ENCODE results near the gene SYTL3.
"Not testable (repeated sequence)": the region's sequence is repeated elsewhere in the genome, so short reads cannot be mapped to it uniquely, and the experiment has no call there.

The SYTL3 gene

GRCh38 chr6:158787395-158787794 lies 137.5 kb downstream of the SYTL3 start:
- CTCF ChIA-PET: no interaction called here

GRCh38 chr6:158789115-158789917 lies 139.5 kb downstream of the SYTL3 start:
- DNase-seq (ENCODE audit: extremely low spot score): no peak
- POLR2A ChIA-PET: no interaction called here
- TF ChIP-seq L3MBTL2 (conservative IDR thresholded peaks at IDR 0.05) (no peak), HDGF (IDR thresholded peaks at IDR 0.05; ENCODE audit: borderline replicate concordance) (no peak), BHLHE40 (IDR thresholded peaks at IDR 0.05; ENCODE audit: borderline replicate concordance) (no peak), ELF4 (IDR thresholded peaks at IDR 0.05) (no peak), NFRKB (IDR thresholded peaks at IDR 0.05) (no peak), ARNT (IDR thresholded peaks at IDR 0.05) (no peak), SUZ12 (IDR thresholded peaks at IDR 0.05) (no peak), FOXM1 (IDR thresholded peaks at IDR 0.05; ENCODE audit: borderline replicate concordance) (no peak), TARDBP (IDR thresholded peaks at IDR 0.05) (no peak), CTBP1 (IDR thresholded peaks at IDR 0.05; ENCODE audit: borderline replicate concordance) (no peak), SP1 (IDR thresholded peaks at IDR 0.05) (no peak), PKNOX1 (IDR thresholded peaks at IDR 0.05) (no peak), LEF1 (IDR thresholded peaks at IDR 0.05; ENCODE audit: borderline replicate concordance) (no peak), ZNF384 (IDR thresholded peaks at IDR 0.05) (no peak), FOXK2 (IDR thresholded peaks at IDR 0.05) (no peak), FOXA1 (IDR thresholded peaks at IDR 0.05) (no peak)
- CTCF ChIA-PET: interaction anchor here (0.6 kb wide), 1 partner anchor 74 kb away, joined by 3 read pairs; no protein-coding TSS in a partner anchor

More at GRCh38 chr6:158787395-158787794, 137.5 kb downstream of the SYTL3 start:
- no peak for DNase-seq (ENCODE audit: extremely low spot score)
- POLR2A ChIA-PET: no interaction called here
- TF ChIP-seq BHLHE40 (IDR thresholded peaks at IDR 0.05; ENCODE audit: borderline replicate concordance): no peak
- no peak for TF ChIP-seq TARDBP (IDR thresholded peaks at IDR 0.05)
- no peak for TF ChIP-seq L3MBTL2 (conservative IDR thresholded peaks at IDR 0.05)
- TF ChIP-seq LEF1 (IDR thresholded peaks at IDR 0.05; ENCODE audit: borderline replicate concordance): no peak
- TF ChIP-seq NFRKB (IDR thresholded peaks at IDR 0.05): no peak
- TF ChIP-seq HDGF (IDR thresholded peaks at IDR 0.05; ENCODE audit: borderline replicate concordance): no peak
- TF ChIP-seq SUZ12 (IDR thresholded peaks at IDR 0.05): no peak
- no peak for TF ChIP-seq SP1 (IDR thresholded peaks at IDR 0.05)
- no peak for TF ChIP-seq ZNF384 (IDR thresholded peaks at IDR 0.05)
- TF ChIP-seq PKNOX1 (IDR thresholded peaks at IDR 0.05): no peak
- no peak for TF ChIP-seq FOXA1 (IDR thresholded peaks at IDR 0.05)
- TF ChIP-seq FOXM1 (IDR thresholded peaks at IDR 0.05; ENCODE audit: borderline replicate concordance): no peak
- no peak for TF ChIP-seq CTBP1 (IDR thresholded peaks at IDR 0.05; ENCODE audit: borderline replicate concordance)
- TF ChIP-seq ELF4 (IDR thresholded peaks at IDR 0.05): no peak
- no peak for TF ChIP-seq ARNT (IDR thresholded peaks at IDR 0.05)
- no peak for TF ChIP-seq FOXK2 (IDR thresholded peaks at IDR 0.05)

- no peak for TF ChIP-seq FOXK2 (IDR thresholded peaks at IDR 0.05)
- TF ChIP-seq NFRKB (IDR thresholded peaks at IDR 0.05): no peak
- TF ChIP-seq FOXA1 (IDR thresholded peaks at IDR 0.05): no peak
- TF ChIP-seq ELF4 (IDR thresholded peaks at IDR 0.05): no peak
- TF ChIP-seq SP1 (IDR thresholded peaks at IDR 0.05): no peak
- TF ChIP-seq CTBP1 (IDR thresholded peaks at IDR 0.05; ENCODE audit: borderline replicate concordance): no peak
- TF ChIP-seq HDGF (IDR thresholded peaks at IDR 0.05; ENCODE audit: borderline replicate concordance): no peak
- TF ChIP-seq LEF1 (IDR thresholded peaks at IDR 0.05; ENCODE audit: borderline replicate concordance): no peak
- no peak for TF ChIP-seq L3MBTL2 (conservative IDR thresholded peaks at IDR 0.05)
- TF ChIP-seq FOXM1 (IDR thresholded peaks at IDR 0.05; ENCODE audit: borderline replicate concordance): no peak
- no peak for TF ChIP-seq TARDBP (IDR thresholded peaks at IDR 0.05)
- no peak for TF ChIP-seq PKNOX1 (IDR thresholded peaks at IDR 0.05)
- no peak for TF ChIP-seq ARNT (IDR thresholded peaks at IDR 0.05)
- no peak for TF ChIP-seq BHLHE40 (IDR thresholded peaks at IDR 0.05; ENCODE audit: borderline replicate concordance)
- no peak for TF ChIP-seq SUZ12 (IDR thresholded peaks at IDR 0.05)
- TF ChIP-seq ZNF384 (IDR thresholded peaks at IDR 0.05): no peak
- POLR2A ChIA-PET: no interaction called here
- CTCF ChIA-PET: interaction anchor here (0.6 kb wide), 1 partner anchor 48 kb away, joined by 3 read pairs; no protein-coding TSS in a partner anchor
- DNase-seq (ENCODE audit: extremely low spot score): no peak
Measured at GRCh38 chr6:158791274-158791855, 141.5 kb downstream of the SYTL3 start.

- CTCF ChIA-PET: interaction anchor here (0.6 to 1.6 kb wide), 3 partner anchors 9 to 181 kb away, joined by 3 to 4 read pairs (median 4); no protein-coding TSS in a partner anchor
- DNase-seq (ENCODE audit: extremely low spot score); POLR2A ChIA-PET: not testable (repeated sequence)
Measured at GRCh38 chr6:158792505-158792904, 142.7 kb downstream of the SYTL3 start.

- DNase-seq (ENCODE audit: extremely low spot score): peak; percentile 53
- CTCF ChIA-PET: interaction anchor here (0.7 to 1.6 kb wide), 5 partner anchors 21 to 183 kb away, joined by 3 to 5 read pairs (median 3); no protein-coding TSS in a partner anchor
- POLR2A ChIA-PET: no interaction called here
- TF ChIP-seq BHLHE40 (IDR thresholded peaks at IDR 0.05; ENCODE audit: borderline replicate concordance) (no peak), ELF4 (IDR thresholded peaks at IDR 0.05) (no peak), FOXM1 (IDR thresholded peaks at IDR 0.05; ENCODE audit: borderline replicate concordance) (no peak), PKNOX1 (IDR thresholded peaks at IDR 0.05) (no peak), L3MBTL2 (conservative IDR thresholded peaks at IDR 0.05) (no peak), ARNT (IDR thresholded peaks at IDR 0.05) (no peak), FOXK2 (IDR thresholded peaks at IDR 0.05) (no peak), NFRKB (IDR thresholded peaks at IDR 0.05) (no peak), LEF1 (IDR thresholded peaks at IDR 0.05; ENCODE audit: borderline replicate concordance) (no peak), SP1 (IDR thresholded peaks at IDR 0.05) (no peak), ZNF384 (IDR thresholded peaks at IDR 0.05) (no peak), FOXA1 (IDR thresholded peaks at IDR 0.05) (no peak), CTBP1 (IDR thresholded peaks at IDR 0.05; ENCODE audit: borderline replicate concordance) (no peak), TARDBP (IDR thresholded peaks at IDR 0.05) (no peak), SUZ12 (IDR thresholded peaks at IDR 0.05) (no peak), HDGF (IDR thresholded peaks at IDR 0.05; ENCODE audit: borderline replicate concordance) (no peak)
Measured at GRCh38 chr6:158793432-158793831, 143.6 kb downstream of the SYTL3 start.

Data from HEK293T (cell line).